ENCODE data around the gene MUTYH.

DNA sequence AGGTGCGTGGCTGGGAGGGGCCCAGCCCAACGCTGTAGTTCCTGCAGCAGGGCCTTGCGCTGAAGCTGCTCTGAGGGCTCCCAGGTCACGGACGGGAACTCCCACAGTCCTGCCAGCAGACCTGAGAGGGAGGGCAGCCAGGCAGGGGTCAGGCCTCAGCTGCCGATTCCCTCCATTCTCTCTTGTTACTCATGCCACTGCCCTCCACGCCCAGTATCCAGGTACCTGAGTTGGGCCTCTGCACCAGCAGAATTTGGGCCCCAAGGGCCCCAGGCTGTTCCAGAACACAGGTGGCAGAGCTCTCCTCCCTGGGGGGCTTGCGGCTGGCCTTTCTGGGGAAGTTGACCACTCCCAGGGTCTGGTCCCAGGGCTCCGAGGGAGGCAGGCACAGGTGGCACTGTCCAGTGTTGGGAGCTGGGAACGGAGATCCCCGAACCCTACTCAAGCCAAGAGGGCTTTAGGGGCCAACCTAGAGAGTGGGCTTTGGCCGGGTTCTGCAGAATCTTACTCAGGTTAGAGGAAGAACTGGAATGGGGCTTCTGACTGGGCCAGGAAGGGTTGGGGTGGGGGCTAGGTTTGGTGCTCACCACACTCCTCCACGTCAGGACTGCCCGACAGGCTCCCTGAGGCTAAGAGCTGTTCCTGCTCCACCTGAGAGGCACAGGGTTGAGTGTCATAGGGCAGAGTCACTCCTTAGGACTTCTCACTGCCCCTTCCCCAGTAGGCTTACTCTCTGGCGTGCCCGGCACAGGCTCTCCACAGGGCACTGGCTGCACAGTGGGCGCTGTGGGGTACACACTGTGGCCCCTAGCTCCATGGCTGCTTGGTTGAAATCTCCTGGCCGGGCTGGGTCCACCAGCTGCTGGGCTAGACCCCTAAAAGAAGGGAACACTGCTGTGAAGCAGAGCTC, 8.5 kb downstream of the MUTYH start:
- TF ChIP-seq, protein P1, sequence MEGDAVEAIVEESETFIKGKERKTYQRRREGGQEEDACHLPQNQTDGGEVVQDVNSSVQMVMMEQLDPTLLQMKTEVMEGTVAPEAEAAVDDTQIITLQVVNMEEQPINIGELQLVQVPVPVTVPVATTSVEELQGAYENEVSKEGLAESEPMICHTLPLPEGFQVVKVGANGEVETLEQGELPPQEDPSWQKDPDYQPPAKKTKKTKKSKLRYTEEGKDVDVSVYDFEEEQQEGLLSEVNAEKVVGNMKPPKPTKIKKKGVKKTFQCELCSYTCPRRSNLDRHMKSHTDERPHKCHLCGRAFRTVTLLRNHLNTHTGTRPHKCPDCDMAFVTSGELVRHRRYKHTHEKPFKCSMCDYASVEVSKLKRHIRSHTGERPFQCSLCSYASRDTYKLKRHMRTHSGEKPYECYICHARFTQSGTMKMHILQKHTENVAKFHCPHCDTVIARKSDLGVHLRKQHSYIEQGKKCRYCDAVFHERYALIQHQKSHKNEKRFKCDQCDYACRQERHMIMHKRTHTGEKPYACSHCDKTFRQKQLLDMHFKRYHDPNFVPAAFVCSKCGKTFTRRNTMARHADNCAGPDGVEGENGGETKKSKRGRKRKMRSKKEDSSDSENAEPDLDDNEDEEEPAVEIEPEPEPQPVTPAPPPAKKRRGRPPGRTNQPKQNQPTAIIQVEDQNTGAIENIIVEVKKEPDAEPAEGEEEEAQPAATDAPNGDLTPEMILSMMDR (IDR thresholded peaks at IDR 0.05), result no peak
- TF ChIP-seq POLR2A (IDR thresholded peaks at IDR 0.05) (no peak), POLR2AphosphoS5 (IDR thresholded peaks at IDR 0.05) (no peak)

Measured in upper lobe of left lung (tissue), 4 donors.